HCT116 (cell line): Measurements from ENCODE around the gene SLC22A5. TPM values are rescaled to one million over a fixed set of nuclear protein-coding genes. Genes with fewer than 3 reads are reported as not detected.
A peak's percentile ranks its signal among the peaks of the same experiment; 100 is the strongest.

Experiments used
- ATAC-seq: fragments of 200-7000 bp; cut with Tn5 transposase; 2 replicates; pipeline ENCODE4 v1.9.1; 2020; ENCODE audit warnings: mild to moderate bottlenecking, moderate library complexity
- BruUV-seq: library from RNA; stranded (reverse); fragments of 400-500 nt; replicated peaks from 2 replicates; lab custom pipeline; 2021; lab: Mats Ljungman, UMichigan
- CTCF ChIA-PET: fragments of 300-600 bp; sonication (Branson Sonifier 250); formaldehyde crosslinking; loops from one replicate; lab custom pipeline; 2021; ENCODE audit warnings: antibody characterized with exemption; lab: Charles Lee
- POLR2A ChIA-PET: fragments of 300-600, 350-600 bp; sonication (Branson Sonifier 250); formaldehyde crosslinking; loops from one replicate; lab custom pipeline; 2021; ENCODE audit warnings: antibody characterized with exemption; lab: Charles Lee
- RAD21 ChIA-PET, 2 experiments: fragments of 300-600 bp; sonication (Branson Sonifier 250); formaldehyde crosslinking; loops; one replicate each; lab custom pipeline; 2023; ENCODE audit warnings: low total read pairs in 2 of 2; ENCODE audit not compliant: uncharacterized antibody in 2 of 2, unreplicated experiment in 2 of 2, low non-redundant PET in 1 of 2; lab: Charles Lee
- DNase-seq: peaks from one replicate; pipeline ENCODE4 v3.0.0-alpha.2; 2010; ENCODE audit warnings: low read depth, low spot score
- H2AFZ ChIP-seq: fragments of 200-600 bp; shearing (Covaris generic), sonication (generic); 2 replicates; pipeline ENCODE4 v1.6.1; 2017; ENCODE audit warnings: low read depth, mixed run types, mixed read lengths, antibody characterized with exemption, low read length; ENCODE audit not compliant: poor library complexity, severe bottlenecking
- H3K27ac ChIP-seq: 2 replicates; pipeline ENCODE4 v1.5.1; 2012; ENCODE audit warnings: low read depth, low read length
- H3K27me3 ChIP-seq: fragments of 200-600 bp; sonication (generic); 2 replicates; pipeline ENCODE4 v1.6.1; 2016; ENCODE audit warnings: mixed run types, low read length, mixed read lengths; ENCODE audit not compliant: insufficient read depth
- H3K36me3 ChIP-seq, 2 experiments: fragments of 200-500 bp in 1 of 2; fragments of 200-600 bp in 1 of 2; sonication (Bioruptor generic) in 1 of 2; sonication (generic) in 1 of 2; 2 replicates each; pipeline versions ENCODE4 v1.5.1 to v1.6.1; 2014 to 2016; ENCODE audit warnings: low read length in 2 of 2, inconsistent platforms in 1 of 2, mixed read lengths in 1 of 2, mixed run types in 1 of 2; ENCODE audit not compliant: insufficient read depth in 2 of 2, control insufficient read depth in 1 of 2
- H3K4me1 ChIP-seq, 2 experiments: fragments of 200-600 bp in 1 of 2; sonication (generic) in 1 of 2; 2 replicates each; pipeline versions ENCODE4 v1.5.1 to v1.6.1; 2012 to 2017; ENCODE audit warnings: low read length in 2 of 2, inconsistent platforms in 1 of 2, mild to moderate bottlenecking in 1 of 2, mixed read lengths in 1 of 2, mixed run types in 1 of 2, moderate library complexity in 1 of 2; ENCODE audit not compliant: insufficient read depth in 2 of 2, control insufficient read depth in 1 of 2
- H3K4me2 ChIP-seq: fragments of 200-600 bp; sonication (generic); 2 replicates; pipeline ENCODE4 v1.6.1; 2017; ENCODE audit warnings: mixed run types, low read length, mixed read lengths
- H3K4me3 ChIP-seq, 2 experiments: fragments of 200-600 bp in 1 of 2; sonication (generic) in 1 of 2; replicated peaks in 1 of 2; 2 replicates each; pipeline ENCODE4 v1.5.1; 2011 to 2016; ENCODE audit warnings: low read length in 2 of 2, control low read depth in 1 of 2, low read depth in 1 of 2, mild to moderate bottlenecking in 1 of 2, mixed read lengths in 1 of 2, mixed run types in 1 of 2
- H3K79me2 ChIP-seq: fragments of 200-600 bp; sonication (generic); 2 replicates; pipeline ENCODE4 v1.6.1; 2017; ENCODE audit warnings: mild to moderate bottlenecking, mixed run types, low read length, moderate library complexity, mixed read lengths; ENCODE audit not compliant: insufficient read depth
- H3K9ac ChIP-seq: fragments of 200-600 bp; sonication (generic); 2 replicates; pipeline ENCODE4 v1.6.1; 2016; ENCODE audit warnings: low read length, mixed read lengths
- H3K9me2 ChIP-seq: fragments of 200-600 bp; sonication (generic), shearing (Covaris generic); 2 replicates; pipeline ENCODE4 v1.6.1; 2017; ENCODE audit warnings: mixed run types, mild to moderate bottlenecking, moderate library complexity; ENCODE audit not compliant: insufficient read depth
- H3K9me3 ChIP-seq, 2 experiments: fragments of 200-500 bp in 1 of 2; fragments of 200-600 bp in 1 of 2; sonication (Bioruptor generic) in 1 of 2; sonication (generic) in 1 of 2; 2 replicates each; pipeline ENCODE4 v1.6.1; 2014 to 2017; ENCODE audit warnings: low read length in 2 of 2, mixed read lengths in 2 of 2, inconsistent platforms in 1 of 2, low read depth in 1 of 2, mild to moderate bottlenecking in 1 of 2, mixed run types in 1 of 2, moderate library complexity in 1 of 2; ENCODE audit not compliant: control insufficient read depth in 1 of 2, insufficient read depth in 1 of 2
- H4K20me1 ChIP-seq: fragments of 200-600 bp; sonication (generic), shearing (Covaris generic); 2 replicates; pipeline ENCODE4 v1.6.1; 2017; ENCODE audit warnings: mixed run types, mild to moderate bottlenecking, moderate library complexity; ENCODE audit not compliant: insufficient read depth
- ATF3 ChIP-seq: IDR thresholded peaks from 2 replicates; pipeline ENCODE4 v1.6.1; 2012
- CBX3 ChIP-seq: IDR thresholded peaks from 2 replicates; pipeline ENCODE4 v1.6.1; 2012; ENCODE audit warnings: low read depth
- CEBPB ChIP-seq: IDR thresholded peaks from 2 replicates; pipeline ENCODE4 v1.6.1; 2012; ENCODE audit warnings: low read depth
- CTCF ChIP-seq, 3 experiments: fragments of 200-600 bp in 1 of 3; sonication (generic) in 1 of 3; IDR thresholded peaks in 2 of 3; conservative IDR thresholded peaks in 1 of 3; 2 replicates each; pipeline ENCODE4 v1.5.1; 2012 to 2017; ENCODE audit warnings: low read depth in 2 of 3, low read length in 2 of 3, antibody characterized with exemption in 1 of 3, borderline replicate concordance in 1 of 3, control low read depth in 1 of 3, mild to moderate bottlenecking in 1 of 3, mixed read lengths in 1 of 3, mixed run types in 1 of 3, moderate library complexity in 1 of 3; ENCODE audit not compliant: insufficient read depth in 1 of 3
- EGR1 ChIP-seq: IDR thresholded peaks from 2 replicates; pipeline ENCODE4 v1.6.1; 2012; ENCODE audit warnings: low read depth
- ELF1 ChIP-seq: IDR thresholded peaks from 2 replicates; pipeline ENCODE4 v1.6.1; 2012; ENCODE audit warnings: low read depth, borderline replicate concordance
- EZH2 ChIP-seq: fragments of 200-600 bp; sonication (generic); IDR thresholded peaks from 2 replicates; pipeline ENCODE4 v1.6.1; 2017; ENCODE audit warnings: antibody characterized with exemption, mixed run types
- EZH2phosphoT487 ChIP-seq: fragments of 200-600 bp; IDR thresholded peaks from 2 replicates; pipeline ENCODE4 v1.6.1; 2018; ENCODE audit warnings: antibody characterized with exemption, borderline replicate concordance
- FOSL1 ChIP-seq: IDR thresholded peaks from 2 replicates; pipeline ENCODE4 v1.6.1; 2012; ENCODE audit warnings: low read depth
- JUND ChIP-seq: IDR thresholded peaks from 2 replicates; pipeline ENCODE4 v1.6.1; 2012
- MAX ChIP-seq: IDR thresholded peaks from 2 replicates; pipeline ENCODE4 v1.6.1; 2012
- POLR2A ChIP-seq: IDR thresholded peaks from 2 replicates; pipeline ENCODE4 v1.7.0; 2011; ENCODE audit warnings: borderline replicate concordance; ENCODE audit not compliant: insufficient read depth, insufficient read length; ENCODE audit errors: extremely low read depth
- RAD21 ChIP-seq: IDR thresholded peaks from 2 replicates; pipeline ENCODE4 v1.6.1; 2012; ENCODE audit warnings: low read depth, mild to moderate bottlenecking
- REST ChIP-seq: IDR thresholded peaks from 2 replicates; pipeline ENCODE4 v1.6.1; 2012; ENCODE audit warnings: low read depth
- SIN3A ChIP-seq: IDR thresholded peaks from 2 replicates; pipeline ENCODE4 v1.6.1; 2012; ENCODE audit warnings: low read depth
- SP1 ChIP-seq: IDR thresholded peaks from 2 replicates; pipeline ENCODE4 v1.6.1; 2012; ENCODE audit warnings: low read depth
- SRF ChIP-seq: IDR thresholded peaks from 2 replicates; pipeline ENCODE4 v1.6.1; 2012; ENCODE audit warnings: low read depth
- YY1 ChIP-seq: IDR thresholded peaks from 2 replicates; pipeline ENCODE4 v1.6.1; 2011; ENCODE audit warnings: low read length, low read depth, moderate library complexity, mild to moderate bottlenecking; ENCODE audit not compliant: insufficient replicate concordance; ENCODE audit errors: extremely low read depth
- ZBTB33 ChIP-seq: IDR thresholded peaks from 2 replicates; pipeline ENCODE4 v1.6.1; 2011; ENCODE audit warnings: mild to moderate bottlenecking, low read length, moderate library complexity; ENCODE audit not compliant: insufficient replicate concordance; ENCODE audit errors: extremely low read depth
- ZFX ChIP-seq: fragments of 450-650 bp; IDR thresholded peaks from 2 replicates; pipeline ENCODE4 v1.6.1; 2017
- intact Hi-C: fragments of 100-400 bp; cut with micrococcal nuclease; formaldehyde crosslinking; loops from 2 replicates; pipeline ENCODE4 v1.10.0; 2022
- total RNA-seq: library from RNA; stranded (reverse); gene quantifications from one replicate; pipeline ENCODE4 v1.2.1, GENCODE V29; 2021; ENCODE audit not compliant: unreplicated experiment

The SLC22A5 gene
- total RNA-seq, 1 experiment from 2014 or later = 9.9 TPM

- H3K4me1 ChIP-seq = peaks cover 44 to 61% of the 10 kb centered on the region in 2 experiments
- no peaks in the 10 kb centered on the region for H3K9me3 ChIP-seq
- H3K27me3 ChIP-seq = no peaks in the 10 kb centered on the region
- no peak overlapping the region for H2AFZ ChIP-seq
- H3K9ac ChIP-seq = peak overlapping the region; percentile 61
- peak overlapping the region; percentile 80 for H3K27ac ChIP-seq
- intact Hi-C loops = loop anchor here (1.0 to 10.0 kb wide), 4 partner anchors 21 to 855 kb away; no protein-coding TSS in a partner anchor
- no TSS peak for BruUV-seq
- peak overlapping the region; percentile 73 for H3K4me2 ChIP-seq
- ChIA-PET CTCF (interaction anchor here (1.6 to 3.9 kb wide), 2 partner anchors 107 to 111 kb away, joined by 5 to 24 read pairs; no protein-coding TSS in a partner anchor), POLR2A (interaction anchor here (0.7 to 1.2 kb wide), 3 partner anchors 98 to 348 kb away, joined by 3 to 5 read pairs (median 3); partner anchors contain the start of genes IRF1 and KIF3A), RAD21 (interaction anchor here (1.0 to 1.5 kb wide), 2 partner anchors 106 to 107 kb away, joined by 4 read pairs; no protein-coding TSS in a partner anchor)
- peak overlapping the region in 1 of 2 experiments; percentile 33; a peak in 2 of 4 replicates for H3K4me3 ChIP-seq
- ATAC-seq = peak; percentile 82
- peaks cover 0 to 15% of the 10 kb centered on the region in 2 experiments; a peak in 2 of 4 replicates for H3K36me3 ChIP-seq
- H3K9me2 ChIP-seq = no peaks in the 10 kb centered on the region
- H4K20me1 ChIP-seq = no peaks in the 10 kb centered on the region
- H3K79me2 ChIP-seq = no peaks in the 10 kb centered on the region
- peak; percentile 99 for DNase-seq
- no peak for TF ChIP-seq JUND
- TF ChIP-seq SP1 = no peak
- TF ChIP-seq ATF3 = no peak
- TF ChIP-seq ZFX = no peak
- no peak for TF ChIP-seq CEBPB
- TF ChIP-seq ZBTB33 = no peak
- no peak for TF ChIP-seq REST
- no peak for TF ChIP-seq RAD21
- no peak for TF ChIP-seq CTCF (IDR thresholded peaks at IDR 0.05 in 2 of 3, conservative IDR thresholded peaks at IDR 0.05 in 1 of 3; ENCODE audit: borderline replicate concordance in 1 of 3, insufficient read depth in 1 of 3, low read depth in 2 of 3, low read length in 2 of 3)
- no peak for TF ChIP-seq CBX3
- TF ChIP-seq MAX = no peak
- TF ChIP-seq POLR2A = no peak
- TF ChIP-seq ELF1 = no peak
- no peak for TF ChIP-seq SIN3A
- no peak for TF ChIP-seq EZH2
- no peak for TF ChIP-seq SRF
- no peak for TF ChIP-seq EGR1
- peak; percentile 75 for TF ChIP-seq YY1
- TF ChIP-seq FOSL1 = no peak
- no peak for TF ChIP-seq EZH2phosphoT487
Measured at GRCh38 chr5:132389585-132390286, 20.2 kb downstream of the SLC22A5 start.
